ENCODE results near the gene SLC31A1. TPM values are rescaled to one million over a fixed set of nuclear protein-coding genes. Genes with fewer than 3 reads are reported as not detected.

The SLC31A1 gene
- total RNA-seq, 1 donor from 2014 or later: 22.6 TPM

DNA sequence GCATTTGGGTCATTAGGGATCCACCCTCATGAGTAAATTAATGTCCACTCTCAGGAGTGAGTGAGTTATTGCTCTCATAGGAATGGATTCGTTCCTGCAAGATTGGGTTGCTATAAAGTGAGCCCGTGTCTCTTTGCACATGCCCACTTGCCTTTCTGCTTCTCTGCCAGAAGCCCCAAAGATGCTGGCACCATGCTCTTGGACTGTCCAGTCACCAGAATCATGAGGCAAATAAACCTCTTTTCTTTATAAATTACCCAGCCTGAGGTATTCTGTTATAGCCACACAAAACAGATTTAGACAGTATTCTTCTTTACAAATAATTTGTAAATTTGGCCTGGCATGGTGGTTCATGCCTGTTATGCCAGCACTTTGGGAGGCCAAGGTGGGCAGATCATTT lies 29.5 kb downstream of the SLC31A1 start:
- Mint-ChIP-seq H3K27me3 (ENCODE audit: low read depth) (no peaks in the 10 kb centered on the region), H3K36me3 (peaks cover 12% of the 10 kb centered on the region), H3K9me3 (peaks cover 7% of the 10 kb centered on the region), H3K27ac (no peak overlapping the region), H3K4me1 (peaks cover 1% of the 10 kb centered on the region), H3K4me3 (no peak overlapping the region)
- TF ChIP-seq, protein P1, sequence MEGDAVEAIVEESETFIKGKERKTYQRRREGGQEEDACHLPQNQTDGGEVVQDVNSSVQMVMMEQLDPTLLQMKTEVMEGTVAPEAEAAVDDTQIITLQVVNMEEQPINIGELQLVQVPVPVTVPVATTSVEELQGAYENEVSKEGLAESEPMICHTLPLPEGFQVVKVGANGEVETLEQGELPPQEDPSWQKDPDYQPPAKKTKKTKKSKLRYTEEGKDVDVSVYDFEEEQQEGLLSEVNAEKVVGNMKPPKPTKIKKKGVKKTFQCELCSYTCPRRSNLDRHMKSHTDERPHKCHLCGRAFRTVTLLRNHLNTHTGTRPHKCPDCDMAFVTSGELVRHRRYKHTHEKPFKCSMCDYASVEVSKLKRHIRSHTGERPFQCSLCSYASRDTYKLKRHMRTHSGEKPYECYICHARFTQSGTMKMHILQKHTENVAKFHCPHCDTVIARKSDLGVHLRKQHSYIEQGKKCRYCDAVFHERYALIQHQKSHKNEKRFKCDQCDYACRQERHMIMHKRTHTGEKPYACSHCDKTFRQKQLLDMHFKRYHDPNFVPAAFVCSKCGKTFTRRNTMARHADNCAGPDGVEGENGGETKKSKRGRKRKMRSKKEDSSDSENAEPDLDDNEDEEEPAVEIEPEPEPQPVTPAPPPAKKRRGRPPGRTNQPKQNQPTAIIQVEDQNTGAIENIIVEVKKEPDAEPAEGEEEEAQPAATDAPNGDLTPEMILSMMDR (IDR thresholded peaks at IDR 0.05; ENCODE audit: unreplicated experiment): no peak
- no peak for DNase-seq (ENCODE audit: low spot score in 2 of 2, unreplicated experiment in 2 of 2)

DNA sequence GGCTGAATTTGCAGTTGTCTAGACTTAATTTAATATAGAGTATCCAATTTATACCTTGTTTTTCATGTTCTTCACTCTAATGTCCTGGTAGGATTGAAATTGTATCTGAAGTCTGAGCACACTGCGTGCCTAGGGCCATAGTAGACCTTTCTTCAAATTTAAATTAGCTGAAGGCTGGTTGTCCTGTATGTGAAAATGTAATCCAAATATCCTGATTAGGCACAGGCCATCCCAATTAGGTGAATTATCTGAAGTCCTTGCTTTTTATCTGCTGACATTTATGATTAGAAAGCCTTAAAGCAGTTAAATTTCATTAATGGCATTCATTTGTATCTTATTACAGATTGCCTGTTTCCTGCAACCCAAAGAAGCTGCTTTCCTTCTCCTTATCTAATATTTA lies 33.6 kb downstream of the SLC31A1 start:
- Mint-ChIP-seq H3K27ac (no peak overlapping the region), H3K9me3 (peaks cover 3% of the 10 kb centered on the region), H3K4me3 (no peak overlapping the region), H3K4me1 (no peaks in the 10 kb centered on the region), H3K36me3 (peaks cover 22% of the 10 kb centered on the region), H3K27me3 (ENCODE audit: low read depth) (no peaks in the 10 kb centered on the region)
- TF ChIP-seq, protein P1 (IDR thresholded peaks at IDR 0.05; ENCODE audit: unreplicated experiment): no peak
- DNase-seq (ENCODE audit: low spot score in 2 of 2, unreplicated experiment in 2 of 2): no peak

DNA sequence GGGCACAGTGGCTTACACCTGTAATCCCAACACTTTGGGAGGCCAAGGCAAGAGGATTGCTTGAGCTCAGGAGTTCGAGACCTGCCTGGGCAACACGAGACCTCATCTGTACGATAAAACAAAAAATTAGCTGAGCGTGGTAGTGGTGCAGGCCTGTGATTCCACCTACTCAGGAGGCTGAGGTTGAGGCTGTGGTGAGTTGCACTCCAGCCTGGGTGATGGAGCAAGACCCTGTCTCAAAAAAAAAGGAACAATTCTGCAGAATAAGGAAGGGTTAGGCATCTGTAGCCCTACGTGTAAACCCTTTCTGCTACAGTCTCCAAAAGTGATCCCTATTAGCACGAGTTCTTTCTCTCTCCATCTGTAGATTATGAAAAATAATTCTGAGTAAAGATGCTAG lies 34.1 kb downstream of the SLC31A1 start:
- TF ChIP-seq, protein P1 (IDR thresholded peaks at IDR 0.05; ENCODE audit: unreplicated experiment): no peak
- peaks cover 3% of the 10 kb centered on the region for H3K9me3 Mint-ChIP-seq
- H3K36me3 Mint-ChIP-seq: peaks cover 26% of the 10 kb centered on the region
- no peaks in the 10 kb centered on the region for H3K4me1 Mint-ChIP-seq
- H3K27me3 Mint-ChIP-seq (ENCODE audit: low read depth): no peaks in the 10 kb centered on the region
- H3K4me3 Mint-ChIP-seq: no peak overlapping the region
- H3K27ac Mint-ChIP-seq: no peak overlapping the region
- DNase-seq (ENCODE audit: low spot score in 2 of 2, unreplicated experiment in 2 of 2): no peak

DNA sequence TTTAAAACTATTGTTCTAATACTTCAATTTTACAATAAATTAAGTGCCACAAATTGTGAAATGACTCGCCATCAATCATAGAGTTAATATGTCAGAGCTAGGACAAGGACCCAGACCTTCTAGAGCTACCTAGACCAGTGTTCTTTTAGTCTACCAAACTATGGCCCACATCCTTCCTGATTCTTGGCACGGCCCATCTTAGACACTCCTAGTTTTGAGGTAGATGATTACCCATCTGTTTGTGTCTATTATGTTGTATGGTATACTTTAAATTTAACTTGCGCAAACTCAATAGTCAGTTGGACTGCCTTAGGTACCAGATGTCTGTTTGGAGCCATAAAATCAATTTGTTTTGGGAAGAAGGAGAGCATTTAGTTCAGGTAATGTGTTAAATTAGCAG lies 36.5 kb downstream of the SLC31A1 start:
- no peak for DNase-seq (ENCODE audit: low spot score in 2 of 2, unreplicated experiment in 2 of 2)
- peaks cover 26% of the 10 kb centered on the region for H3K36me3 Mint-ChIP-seq
- no peaks in the 10 kb centered on the region for H3K27me3 Mint-ChIP-seq (ENCODE audit: low read depth)
- H3K4me1 Mint-ChIP-seq: no peaks in the 10 kb centered on the region
- no peak overlapping the region for H3K4me3 Mint-ChIP-seq
- H3K27ac Mint-ChIP-seq: no peak overlapping the region
- no peaks in the 10 kb centered on the region for H3K9me3 Mint-ChIP-seq
- TF ChIP-seq, protein P1 (IDR thresholded peaks at IDR 0.05; ENCODE audit: unreplicated experiment): no peak

DNA sequence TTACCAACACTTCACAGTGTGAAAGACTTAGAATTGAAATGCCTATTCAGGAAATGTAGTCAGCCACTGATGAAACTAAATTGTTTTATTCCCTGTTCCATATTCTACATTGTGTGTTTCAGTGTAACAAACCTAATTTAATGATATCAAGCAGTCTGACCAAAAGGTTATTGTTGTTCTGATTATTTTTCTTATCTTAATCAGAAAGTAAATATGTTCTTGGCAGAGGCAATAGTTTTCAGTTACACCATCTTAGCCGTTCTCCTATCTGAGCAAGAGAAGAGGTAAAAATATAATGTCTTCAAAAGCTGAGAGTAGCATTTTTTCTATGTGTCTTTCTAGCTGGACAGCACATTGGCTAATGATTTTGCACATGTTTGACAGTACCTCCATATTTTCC lies 36.9 kb downstream of the SLC31A1 start:
- H3K4me3 Mint-ChIP-seq: no peak overlapping the region
- DNase-seq (ENCODE audit: low spot score in 2 of 2, unreplicated experiment in 2 of 2): no peak
- no peaks in the 10 kb centered on the region for H3K27me3 Mint-ChIP-seq (ENCODE audit: low read depth)
- TF ChIP-seq, protein P1 (IDR thresholded peaks at IDR 0.05; ENCODE audit: unreplicated experiment): no peak
- H3K27ac Mint-ChIP-seq: no peak overlapping the region
- no peaks in the 10 kb centered on the region for H3K4me1 Mint-ChIP-seq
- H3K36me3 Mint-ChIP-seq: peaks cover 24% of the 10 kb centered on the region
- no peaks in the 10 kb centered on the region for H3K9me3 Mint-ChIP-seq

All from mesothelial cell of epicardium (in vitro differentiated cells).